ENCODE data around the gene PRAC2.

PRAC2 gene

DNA sequence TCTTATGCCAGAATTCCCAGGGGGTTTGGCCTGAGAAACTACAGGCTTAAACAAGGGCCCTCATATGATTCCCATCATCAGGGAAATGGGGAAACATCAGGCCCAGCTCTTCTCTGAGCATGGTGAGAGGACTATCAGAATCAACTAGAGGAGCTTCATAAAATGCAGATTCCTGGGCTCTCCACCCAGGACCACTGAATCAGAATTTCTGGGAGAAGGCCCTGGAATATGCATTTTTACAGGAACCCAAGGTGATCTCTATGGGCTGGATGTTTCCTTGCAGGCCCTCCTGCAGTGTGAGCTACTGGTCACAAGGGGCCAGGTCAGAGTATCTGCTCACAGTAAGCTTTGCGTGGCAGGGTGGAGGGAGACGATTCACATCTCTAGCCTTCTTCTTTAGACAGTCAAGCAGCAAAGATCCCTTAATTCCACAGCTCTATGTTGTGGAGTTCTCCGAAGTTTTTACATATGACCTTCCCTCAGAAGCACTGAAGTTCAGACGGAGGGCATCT is 44.3 kb downstream of the PRAC2 start:
- H3K4me1 ChIP-seq (ENCODE audit: control insufficient read depth, insufficient read depth, low read length), result no peaks in the 10 kb centered on the region
- H3K4me3 ChIP-seq (ENCODE audit: low read length in 2 of 2), result no peak overlapping the region
- H3K36me3 ChIP-seq (ENCODE audit: control insufficient read depth in 2 of 2, insufficient read depth in 2 of 2, low read length in 2 of 2), result no peaks in the 10 kb centered on the region
- peaks cover 9 to 27% of the 10 kb centered on the region in 2 donors for H3K27me3 ChIP-seq (ENCODE audit: control insufficient read depth in 1 of 2, insufficient read depth in 2 of 2, low read length in 2 of 2)
- H3K27ac ChIP-seq (ENCODE audit: low read length), result no peak overlapping the region
- H3K9ac ChIP-seq (ENCODE audit: low read length in 2 of 2), result no peak overlapping the region
- H3K9me3 ChIP-seq (ENCODE audit: control insufficient read depth in 2 of 2, low read length in 2 of 2), result no peaks in the 10 kb centered on the region

DNA sequence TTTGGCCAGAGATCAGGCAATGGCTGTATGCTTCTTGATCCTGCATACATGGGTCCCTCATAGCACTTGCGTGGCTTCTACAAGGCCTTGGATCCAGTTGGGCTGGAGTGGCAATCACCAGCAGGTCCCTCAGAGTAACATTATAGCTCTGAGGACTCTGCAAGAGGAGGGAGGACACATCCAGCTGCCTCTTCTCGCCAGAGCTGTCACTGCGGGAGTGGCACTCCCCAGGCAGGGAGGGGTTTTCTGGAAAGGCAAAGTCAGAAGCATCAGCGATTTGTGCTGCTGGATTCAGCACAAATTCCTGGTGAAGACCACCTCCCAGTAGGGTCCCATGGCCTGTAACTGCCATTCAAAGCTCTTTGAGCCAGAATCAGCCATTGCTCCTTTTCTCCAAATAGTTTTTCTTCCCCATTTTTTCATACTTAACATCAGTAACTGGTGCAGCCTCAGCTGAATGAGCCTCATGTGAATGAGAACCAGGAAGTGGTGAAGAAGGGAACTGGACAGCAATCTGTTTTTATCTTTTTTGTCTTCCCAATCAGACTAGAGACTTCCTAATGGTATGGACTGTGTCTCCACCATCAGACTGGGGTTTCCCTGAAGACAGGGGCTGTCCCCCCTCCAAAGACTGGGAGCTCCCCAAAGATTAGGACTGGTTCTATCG is 46.2 kb downstream of the PRAC2 start:
- no peaks in the 10 kb centered on the region for H3K36me3 ChIP-seq (ENCODE audit: control insufficient read depth in 2 of 2, insufficient read depth in 2 of 2, low read length in 2 of 2)
- H3K27ac ChIP-seq (ENCODE audit: low read length), result no peak overlapping the region
- peaks cover 9 to 13% of the 10 kb centered on the region in 2 donors for H3K27me3 ChIP-seq (ENCODE audit: control insufficient read depth in 1 of 2, insufficient read depth in 2 of 2, low read length in 2 of 2)
- no peaks in the 10 kb centered on the region for H3K9me3 ChIP-seq (ENCODE audit: control insufficient read depth in 2 of 2, low read length in 2 of 2)
- no peak overlapping the region for H3K9ac ChIP-seq (ENCODE audit: low read length in 2 of 2)
- no peak overlapping the region for H3K4me3 ChIP-seq (ENCODE audit: low read length in 2 of 2)
- H3K4me1 ChIP-seq (ENCODE audit: control insufficient read depth, insufficient read depth, low read length), result no peaks in the 10 kb centered on the region

DNA sequence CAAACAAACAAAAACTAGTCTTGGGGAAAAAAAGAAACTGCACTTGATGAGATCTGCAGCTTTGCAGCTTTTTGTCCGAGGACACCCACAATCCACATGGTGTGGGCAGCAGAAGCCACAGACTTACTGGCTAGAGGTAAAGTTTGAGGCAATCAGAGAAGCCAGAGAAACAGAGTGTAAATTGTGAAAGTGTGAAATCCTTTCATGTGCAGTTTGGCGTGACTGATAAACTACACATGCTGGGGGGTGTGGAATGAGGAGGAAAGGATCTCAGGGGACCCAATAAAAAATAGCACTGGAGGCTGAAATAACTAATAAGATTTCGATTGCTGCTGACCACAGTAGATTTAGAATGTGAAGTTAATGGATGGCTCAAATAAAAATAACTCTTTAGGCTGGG is 48.0 kb downstream of the PRAC2 start:
- no peak overlapping the region for H3K9ac ChIP-seq (ENCODE audit: low read length in 2 of 2)
- no peak overlapping the region for H3K4me3 ChIP-seq (ENCODE audit: low read length in 2 of 2)
- no peaks in the 10 kb centered on the region for H3K36me3 ChIP-seq (ENCODE audit: control insufficient read depth in 2 of 2, insufficient read depth in 2 of 2, low read length in 2 of 2)
- peaks cover 0 to 5% of the 10 kb centered on the region in 2 donors for H3K9me3 ChIP-seq (ENCODE audit: control insufficient read depth in 2 of 2, low read length in 2 of 2)
- peaks cover 8 to 9% of the 10 kb centered on the region in 2 donors for H3K27me3 ChIP-seq (ENCODE audit: control insufficient read depth in 1 of 2, insufficient read depth in 2 of 2, low read length in 2 of 2)
- no peak overlapping the region for H3K27ac ChIP-seq (ENCODE audit: low read length)
- H3K4me1 ChIP-seq (ENCODE audit: control insufficient read depth, insufficient read depth, low read length), result no peaks in the 10 kb centered on the region

DNA sequence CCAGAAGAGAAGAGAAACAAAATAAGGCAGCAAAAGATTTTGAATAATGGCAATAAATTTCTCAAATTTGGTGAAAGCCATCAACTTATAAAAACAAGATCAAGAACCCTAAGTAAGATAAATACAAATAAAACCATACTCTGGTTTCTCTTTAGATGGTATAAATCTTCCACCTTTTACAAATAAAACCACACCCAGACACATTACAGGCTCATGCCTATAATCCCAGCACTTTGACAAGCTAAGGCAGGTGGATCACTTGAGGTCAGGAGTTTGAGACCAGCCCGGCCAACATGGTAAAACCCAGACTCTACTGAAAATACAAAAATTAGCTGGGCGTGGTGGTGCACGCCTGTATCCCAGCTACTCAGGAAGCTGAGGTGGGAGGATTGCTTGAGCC is 50.3 kb downstream of the PRAC2 start:
- H3K27ac ChIP-seq (ENCODE audit: low read length), result no peak overlapping the region
- H3K4me3 ChIP-seq (ENCODE audit: low read length in 2 of 2), result no peak overlapping the region
- H3K9me3 ChIP-seq (ENCODE audit: control insufficient read depth in 2 of 2, low read length in 2 of 2), result peaks cover 0 to 5% of the 10 kb centered on the region in 2 donors
- H3K9ac ChIP-seq (ENCODE audit: low read length in 2 of 2), result no peak overlapping the region
- H3K4me1 ChIP-seq (ENCODE audit: control insufficient read depth, insufficient read depth, low read length), result no peaks in the 10 kb centered on the region
- no peaks in the 10 kb centered on the region for H3K36me3 ChIP-seq (ENCODE audit: control insufficient read depth in 2 of 2, insufficient read depth in 2 of 2, low read length in 2 of 2)
- H3K27me3 ChIP-seq (ENCODE audit: control insufficient read depth in 1 of 2, insufficient read depth in 2 of 2, low read length in 2 of 2), result peaks cover 8 to 9% of the 10 kb centered on the region in 2 donors

Data from stomach smooth muscle (tissue), 2 donors.